ENCODE results near the gene ABCB1. TPM values are rescaled to one million over a fixed set of nuclear protein-coding genes. Genes with fewer than 3 reads are reported as not detected.

Gene ABCB1
- total and polyA plus RNA-seq, 2 experiments from 2014 or later = 0.53 to 0.80 TPM

- H3K27ac Mint-ChIP-seq = no peak overlapping the region
- ATAC-seq = no peak
These were observed 106.2 kb downstream of the ABCB1 start for GRCh38 chr7:87494454-87494853.

More at GRCh38 chr7:87494454-87494853, 106.2 kb downstream of the ABCB1 start:
- Histone ChIP-seq H3K79me2 (replicated peaks; ENCODE audit: insufficient read depth) (no peaks in the 10 kb centered on the region), H3K9me2 (ENCODE audit: insufficient read depth) (peaks cover 5% of the 10 kb centered on the region; the same call in 1 of the 2 replicates), H2AFZ (no peak overlapping the region), H4K20me1 (replicated peaks; ENCODE audit: insufficient read depth) (no peaks in the 10 kb centered on the region), H3K4me3 (no peak overlapping the region), H3F3A (replicated peaks; ENCODE audit: low read depth) (no peaks in the 10 kb centered on the region), H3K4me2 (no peak overlapping the region), H3K27me3 (ENCODE audit: insufficient read depth) (no peaks in the 10 kb centered on the region), H3K4me1 (ENCODE audit: insufficient read depth) (no peaks in the 10 kb centered on the region), H3K27ac (ENCODE audit: low read depth) (no peak overlapping the region), H3K36me3 (ENCODE audit: insufficient read depth) (no peaks in the 10 kb centered on the region)
- Mint-ChIP-seq H3K4me3 (no peak overlapping the region), H3K36me3 (ENCODE audit: low read depth) (no peaks in the 10 kb centered on the region), H3K27me3 (ENCODE audit: insufficient read depth, low read depth, poor library complexity) (no peaks in the 10 kb centered on the region), H3K9me3 (no peaks in the 10 kb centered on the region), H3K4me1 (peaks cover 4% of the 10 kb centered on the region; the same call in 2 of the 3 replicates)
- no peak for TF ChIP-seq EZH2phosphoT487 (IDR thresholded peaks at IDR 0.05; ENCODE audit: unreplicated experiment)
- no peak for TF ChIP-seq EZH2 (IDR thresholded peaks at IDR 0.05; ENCODE audit: low read depth, unreplicated experiment)
- no peak for TF ChIP-seq CREB1 (CRISPR knock-in tag; IDR thresholded peaks at IDR 0.05; ENCODE audit: low read depth)
- TF ChIP-seq REST (IDR thresholded peaks at IDR 0.05; ENCODE audit: unreplicated experiment) = no peak
- TF ChIP-seq, protein P1, sequence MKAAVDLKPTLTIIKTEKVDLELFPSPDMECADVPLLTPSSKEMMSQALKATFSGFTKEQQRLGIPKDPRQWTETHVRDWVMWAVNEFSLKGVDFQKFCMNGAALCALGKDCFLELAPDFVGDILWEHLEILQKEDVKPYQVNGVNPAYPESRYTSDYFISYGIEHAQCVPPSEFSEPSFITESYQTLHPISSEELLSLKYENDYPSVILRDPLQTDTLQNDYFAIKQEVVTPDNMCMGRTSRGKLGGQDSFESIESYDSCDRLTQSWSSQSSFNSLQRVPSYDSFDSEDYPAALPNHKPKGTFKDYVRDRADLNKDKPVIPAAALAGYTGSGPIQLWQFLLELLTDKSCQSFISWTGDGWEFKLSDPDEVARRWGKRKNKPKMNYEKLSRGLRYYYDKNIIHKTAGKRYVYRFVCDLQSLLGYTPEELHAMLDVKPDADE (IDR thresholded peaks at IDR 0.05) = no peak
- TF ChIP-seq, protein P2, sequence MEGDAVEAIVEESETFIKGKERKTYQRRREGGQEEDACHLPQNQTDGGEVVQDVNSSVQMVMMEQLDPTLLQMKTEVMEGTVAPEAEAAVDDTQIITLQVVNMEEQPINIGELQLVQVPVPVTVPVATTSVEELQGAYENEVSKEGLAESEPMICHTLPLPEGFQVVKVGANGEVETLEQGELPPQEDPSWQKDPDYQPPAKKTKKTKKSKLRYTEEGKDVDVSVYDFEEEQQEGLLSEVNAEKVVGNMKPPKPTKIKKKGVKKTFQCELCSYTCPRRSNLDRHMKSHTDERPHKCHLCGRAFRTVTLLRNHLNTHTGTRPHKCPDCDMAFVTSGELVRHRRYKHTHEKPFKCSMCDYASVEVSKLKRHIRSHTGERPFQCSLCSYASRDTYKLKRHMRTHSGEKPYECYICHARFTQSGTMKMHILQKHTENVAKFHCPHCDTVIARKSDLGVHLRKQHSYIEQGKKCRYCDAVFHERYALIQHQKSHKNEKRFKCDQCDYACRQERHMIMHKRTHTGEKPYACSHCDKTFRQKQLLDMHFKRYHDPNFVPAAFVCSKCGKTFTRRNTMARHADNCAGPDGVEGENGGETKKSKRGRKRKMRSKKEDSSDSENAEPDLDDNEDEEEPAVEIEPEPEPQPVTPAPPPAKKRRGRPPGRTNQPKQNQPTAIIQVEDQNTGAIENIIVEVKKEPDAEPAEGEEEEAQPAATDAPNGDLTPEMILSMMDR (conservative IDR thresholded peaks at IDR 0.05; ENCODE audit: low read depth in 2 of 2) = no peak
- no peak for DNase-seq (ENCODE audit: low spot score)

All from GM23338 (cell line).